ENCODE results near the gene CLECL1. TPM values are rescaled to one million over a fixed set of nuclear protein-coding genes. Genes with fewer than 3 reads are reported as not detected.
"Not testable (repeated sequence)": the region's sequence is repeated elsewhere in the genome, so short reads cannot be mapped to it uniquely, and the experiment has no call there.

The CLECL1 gene
- total RNA-seq, 1 donor from 2014 or later, result not detected

- intact Hi-C loops (cut with DNase I), result no loop called here
- peaks cover 4% of the 10 kb centered on the region for H3K4me1 ChIP-seq
- no peaks in the 10 kb centered on the region for H3K27me3 ChIP-seq
- H3K36me3 ChIP-seq, result no peaks in the 10 kb centered on the region
- DNase-seq (ENCODE audit: extremely low spot score in 2 of 2), result no peak
- H3K9me3 ChIP-seq, result no peaks in the 10 kb centered on the region
- TF ChIP-seq POLR2A (IDR thresholded peaks at IDR 0.05) (no peak), POLR2AphosphoS5 (IDR thresholded peaks at IDR 0.05; ENCODE audit: insufficient read depth in 1 of 2, low read depth in 1 of 2) (no peak)
- TF ChIP-seq, protein P1, sequence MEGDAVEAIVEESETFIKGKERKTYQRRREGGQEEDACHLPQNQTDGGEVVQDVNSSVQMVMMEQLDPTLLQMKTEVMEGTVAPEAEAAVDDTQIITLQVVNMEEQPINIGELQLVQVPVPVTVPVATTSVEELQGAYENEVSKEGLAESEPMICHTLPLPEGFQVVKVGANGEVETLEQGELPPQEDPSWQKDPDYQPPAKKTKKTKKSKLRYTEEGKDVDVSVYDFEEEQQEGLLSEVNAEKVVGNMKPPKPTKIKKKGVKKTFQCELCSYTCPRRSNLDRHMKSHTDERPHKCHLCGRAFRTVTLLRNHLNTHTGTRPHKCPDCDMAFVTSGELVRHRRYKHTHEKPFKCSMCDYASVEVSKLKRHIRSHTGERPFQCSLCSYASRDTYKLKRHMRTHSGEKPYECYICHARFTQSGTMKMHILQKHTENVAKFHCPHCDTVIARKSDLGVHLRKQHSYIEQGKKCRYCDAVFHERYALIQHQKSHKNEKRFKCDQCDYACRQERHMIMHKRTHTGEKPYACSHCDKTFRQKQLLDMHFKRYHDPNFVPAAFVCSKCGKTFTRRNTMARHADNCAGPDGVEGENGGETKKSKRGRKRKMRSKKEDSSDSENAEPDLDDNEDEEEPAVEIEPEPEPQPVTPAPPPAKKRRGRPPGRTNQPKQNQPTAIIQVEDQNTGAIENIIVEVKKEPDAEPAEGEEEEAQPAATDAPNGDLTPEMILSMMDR (IDR thresholded peaks at IDR 0.05), result no peak
- H3K4me3 ChIP-seq, result no peak overlapping the region
- no peak overlapping the region for H3K27ac ChIP-seq
Observed at GRCh38 chr12:9745199-9745598, 12.3 kb upstream of the CLECL1 start.

- H3K27me3 ChIP-seq, result no peaks in the 10 kb centered on the region
- no peak overlapping the region for H3K4me3 ChIP-seq
- H3K4me1 ChIP-seq, result peaks cover 4% of the 10 kb centered on the region
- no peaks in the 10 kb centered on the region for H3K36me3 ChIP-seq
- H3K9me3 ChIP-seq, result no peaks in the 10 kb centered on the region
- no peak overlapping the region for H3K27ac ChIP-seq
- intact Hi-C loops (cut with DNase I), result no loop called here
- no peak for DNase-seq (ENCODE audit: extremely low spot score in 2 of 2)
- TF ChIP-seq, protein P1 (IDR thresholded peaks at IDR 0.05), result no peak
- no peak for TF ChIP-seq POLR2A (IDR thresholded peaks at IDR 0.05)
- TF ChIP-seq POLR2AphosphoS5 (IDR thresholded peaks at IDR 0.05; ENCODE audit: insufficient read depth in 1 of 2, low read depth in 1 of 2), result no peak
Observed at GRCh38 chr12:9742661-9743060, 9.8 kb upstream of the CLECL1 start.

- H3K27me3 ChIP-seq, result no peaks in the 10 kb centered on the region
- no peak overlapping the region for H3K27ac ChIP-seq
- no peak for DNase-seq (ENCODE audit: extremely low spot score in 2 of 2)
- no peaks in the 10 kb centered on the region for H3K9me3 ChIP-seq
- H3K36me3 ChIP-seq, result no peaks in the 10 kb centered on the region
- peaks cover 4% of the 10 kb centered on the region for H3K4me1 ChIP-seq
- TF ChIP-seq POLR2A (IDR thresholded peaks at IDR 0.05), result no peak
- no peak for TF ChIP-seq POLR2AphosphoS5 (IDR thresholded peaks at IDR 0.05; ENCODE audit: insufficient read depth in 1 of 2, low read depth in 1 of 2)
- TF ChIP-seq, protein P1 (IDR thresholded peaks at IDR 0.05), result no peak
- intact Hi-C loops (cut with DNase I), result no loop called here
- H3K4me3 ChIP-seq, result no peak overlapping the region
Observed at GRCh38 chr12:9741726-9742125, 8.8 kb upstream of the CLECL1 start.

- intact Hi-C loops (cut with DNase I), result no loop called here
- H3K36me3 ChIP-seq, result no peaks in the 10 kb centered on the region
- no peaks in the 10 kb centered on the region for H3K9me3 ChIP-seq
- no peaks in the 10 kb centered on the region for H3K27me3 ChIP-seq
- peaks cover 4% of the 10 kb centered on the region for H3K4me1 ChIP-seq
- no peak for TF ChIP-seq POLR2A (IDR thresholded peaks at IDR 0.05)
- TF ChIP-seq POLR2AphosphoS5 (IDR thresholded peaks at IDR 0.05; ENCODE audit: insufficient read depth in 1 of 2, low read depth in 1 of 2), result no peak
- TF ChIP-seq, protein P1 (IDR thresholded peaks at IDR 0.05), result no peak
- DNase-seq (ENCODE audit: extremely low spot score in 2 of 2), result no peak
- H3K27ac ChIP-seq, result no peak overlapping the region
- H3K4me3 ChIP-seq, result peak overlapping the region; percentile 22 to 36
Observed at GRCh38 chr12:9740106-9740750, 7.3 kb upstream of the CLECL1 start.

GRCh38 chr12:9739404-9740105, 6.7 kb upstream of the CLECL1 start:
- H3K36me3 ChIP-seq; H3K9me3 ChIP-seq; H3K27ac ChIP-seq; intact Hi-C loops (cut with DNase I); H3K27me3 ChIP-seq; H3K4me1 ChIP-seq; DNase-seq (ENCODE audit: extremely low spot score in 2 of 2): not testable (repeated sequence)
- H3K4me3 ChIP-seq, result peak overlapping the region; percentile 24 to 36

- H3K4me1 ChIP-seq; H3K4me3 ChIP-seq; H3K9me3 ChIP-seq; H3K27me3 ChIP-seq; intact Hi-C loops (cut with DNase I); H3K27ac ChIP-seq; H3K36me3 ChIP-seq; DNase-seq (ENCODE audit: extremely low spot score in 2 of 2): not testable (repeated sequence)
Observed at GRCh38 chr12:9738905-9739304, 6.0 kb upstream of the CLECL1 start.

Measured in vagina (tissue), 2 donors.